Measurements from ENCODE around the gene FGF14.
"Not testable (repeated sequence)": the region's sequence is repeated elsewhere in the genome, so short reads cannot be mapped to it uniquely, and the experiment has no call there.

FGF14 gene

DNA sequence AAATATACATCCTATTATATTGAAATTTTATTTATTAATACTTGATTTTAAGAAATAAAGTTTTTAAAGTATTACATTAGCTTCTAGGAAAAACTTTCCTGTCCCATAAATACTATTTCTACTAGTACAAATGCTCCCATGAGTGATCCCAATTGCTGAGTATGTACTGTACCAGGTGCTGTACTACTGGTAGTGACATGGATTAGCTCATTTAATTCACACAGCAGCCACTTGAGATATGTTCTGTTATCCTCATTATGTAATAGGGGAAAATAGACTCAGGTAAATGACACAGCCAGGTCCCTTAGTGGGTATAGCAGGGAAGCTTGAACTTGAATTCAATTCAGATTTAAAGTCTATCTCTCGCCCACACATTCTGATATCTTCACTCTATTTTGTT lies 363.1 kb downstream of the FGF14 start:
- Mint-ChIP-seq H3K27ac (no peak overlapping the region), H3K9me3 (peaks cover 4% of the 10 kb centered on the region), H3K4me3 (no peak overlapping the region), H3K27me3 (peaks cover 4% of the 10 kb centered on the region), H3K36me3 (ENCODE audit: low read depth) (no peaks in the 10 kb centered on the region), H3K4me1 (no peaks in the 10 kb centered on the region)
- ATAC-seq: no peak
- DNase-seq: no peak

DNA sequence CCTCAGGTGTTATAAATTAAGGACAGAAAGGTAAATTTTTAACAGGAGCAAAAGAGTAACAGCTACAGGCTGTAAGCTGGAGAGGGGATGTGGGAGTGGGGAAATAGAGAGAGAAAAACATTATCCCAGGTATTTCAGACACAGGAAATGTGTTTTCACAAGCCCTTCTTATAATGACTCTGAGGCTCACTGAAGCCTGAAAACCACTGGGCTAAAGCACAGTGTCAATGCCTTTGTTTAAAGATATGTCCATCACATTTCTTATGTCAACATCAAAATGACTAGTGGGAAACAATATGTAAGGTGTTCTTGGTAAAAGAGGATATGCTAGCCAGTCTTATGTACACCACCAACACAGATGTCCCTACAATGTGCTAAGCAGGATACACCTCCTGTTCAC lies 365.9 kb downstream of the FGF14 start:
- ATAC-seq: no peak
- Mint-ChIP-seq H3K27ac (no peak overlapping the region), H3K4me1 (no peaks in the 10 kb centered on the region)

DNA sequence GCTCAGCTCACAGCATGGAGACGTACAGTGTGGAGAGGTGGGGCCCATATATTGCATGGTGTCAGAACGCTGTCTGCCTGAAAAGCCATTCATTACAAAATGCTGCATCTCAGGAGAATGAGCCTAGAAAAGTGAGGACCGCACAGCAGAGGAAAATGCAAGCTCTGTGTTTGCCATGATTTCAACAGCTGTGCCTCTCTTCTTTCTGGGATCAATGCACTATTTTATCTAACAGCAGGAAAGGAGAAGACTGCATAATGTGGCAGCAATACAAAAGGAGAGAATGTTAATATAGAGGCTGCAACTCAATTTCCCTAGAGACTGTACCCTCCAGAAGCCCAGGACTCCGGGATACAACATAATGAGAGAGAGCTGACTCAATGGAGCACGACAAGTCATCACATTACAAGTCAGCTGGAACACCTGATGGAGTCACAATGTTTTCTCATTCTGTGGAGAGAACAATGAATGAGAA lies 368.0 kb downstream of the FGF14 start:
- no peaks in the 10 kb centered on the region for H3K4me1 Mint-ChIP-seq
- peaks cover 4% of the 10 kb centered on the region for H3K27me3 Mint-ChIP-seq
- no peaks in the 10 kb centered on the region for H3K9me3 Mint-ChIP-seq
- ATAC-seq (no peak), DNase-seq (no peak)
- no peak overlapping the region for H3K4me3 Mint-ChIP-seq
- H3K36me3 Mint-ChIP-seq (ENCODE audit: low read depth): no peaks in the 10 kb centered on the region
- H3K27ac Mint-ChIP-seq: no peak overlapping the region

More for the DNA sequence above, 365.9 kb downstream of the FGF14 start:
- H3K4me3 Mint-ChIP-seq: no peak overlapping the region
- no peaks in the 10 kb centered on the region for H3K36me3 Mint-ChIP-seq (ENCODE audit: low read depth)
- DNase-seq: no peak
- peaks cover 4% of the 10 kb centered on the region for H3K9me3 Mint-ChIP-seq
- H3K27me3 Mint-ChIP-seq: peaks cover 4% of the 10 kb centered on the region

DNA sequence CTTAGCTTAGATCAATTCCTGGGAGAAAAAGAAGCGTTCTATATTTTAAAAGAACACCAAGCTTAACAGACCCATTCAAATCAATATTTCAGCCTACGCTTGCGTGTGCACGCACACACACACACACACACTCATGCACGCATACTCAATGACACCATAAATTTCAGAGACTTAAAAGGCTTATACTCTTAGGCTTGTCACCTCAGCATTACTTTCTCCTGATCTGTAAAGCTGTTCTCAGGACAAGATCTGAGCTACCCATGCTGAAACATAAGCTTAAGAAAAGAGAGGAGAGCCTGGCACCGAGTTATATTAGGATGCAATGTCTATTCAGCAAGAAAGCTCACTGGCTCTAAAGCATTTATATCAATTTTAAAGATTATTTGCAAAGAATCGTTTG lies 368.5 kb downstream of the FGF14 start:
- peaks cover 4% of the 10 kb centered on the region for H3K27me3 Mint-ChIP-seq
- H3K9me3 Mint-ChIP-seq: no peaks in the 10 kb centered on the region
- no peak overlapping the region for H3K4me3 Mint-ChIP-seq
- H3K36me3 Mint-ChIP-seq (ENCODE audit: low read depth): no peaks in the 10 kb centered on the region
- no peak overlapping the region for H3K27ac Mint-ChIP-seq
- no peak for DNase-seq
- ATAC-seq: no peak
- H3K4me1 Mint-ChIP-seq: no peaks in the 10 kb centered on the region

DNA sequence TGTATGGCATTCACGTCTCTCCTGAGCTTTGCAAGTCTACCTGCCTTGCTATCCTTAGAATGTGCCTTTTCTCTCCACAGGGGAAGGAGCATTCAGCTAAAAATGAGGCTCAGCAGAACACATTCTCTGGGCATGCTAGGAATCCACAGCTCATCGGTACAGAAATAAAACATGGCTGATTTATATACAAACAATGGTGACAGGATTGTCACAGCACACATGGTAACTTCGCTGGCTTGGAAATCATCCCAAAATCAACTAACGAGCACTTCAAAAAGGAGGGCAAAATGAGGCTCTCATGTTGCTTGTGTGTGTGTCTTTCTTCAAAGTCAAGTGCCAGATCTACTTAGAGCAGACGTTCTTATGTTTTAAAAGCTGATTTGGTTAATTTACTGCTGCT lies 373.0 kb downstream of the FGF14 start:
- no peaks in the 10 kb centered on the region for H3K36me3 Mint-ChIP-seq (ENCODE audit: low read depth)
- no peaks in the 10 kb centered on the region for H3K4me1 Mint-ChIP-seq
- H3K27me3 Mint-ChIP-seq: no peaks in the 10 kb centered on the region
- ATAC-seq (no peak), DNase-seq (no peak)
- no peak overlapping the region for H3K27ac Mint-ChIP-seq
- no peak overlapping the region for H3K4me3 Mint-ChIP-seq
- no peaks in the 10 kb centered on the region for H3K9me3 Mint-ChIP-seq

DNA sequence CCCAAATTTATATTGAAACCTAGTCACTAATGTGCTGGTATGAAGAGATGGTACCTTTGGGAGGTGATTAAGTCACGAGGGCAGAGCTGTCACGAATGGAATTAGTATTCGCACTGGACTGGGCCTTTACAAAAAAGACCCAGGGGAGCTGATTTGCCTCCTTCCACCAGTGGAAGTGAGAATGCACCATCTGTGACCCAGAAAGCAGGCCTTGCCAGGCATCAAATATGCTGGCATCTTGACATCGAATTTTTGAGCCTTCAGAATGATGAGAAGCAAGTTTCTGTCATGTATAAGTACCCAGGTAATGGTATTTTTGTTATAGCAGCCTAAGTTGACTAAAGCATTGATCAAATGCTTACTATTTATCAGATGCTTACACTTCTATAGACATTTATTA lies 373.6 kb downstream of the FGF14 start:
- Mint-ChIP-seq H3K27me3 (no peaks in the 10 kb centered on the region), H3K4me3 (no peak overlapping the region), H3K9me3 (no peaks in the 10 kb centered on the region), H3K36me3 (ENCODE audit: low read depth) (no peaks in the 10 kb centered on the region), H3K4me1 (no peaks in the 10 kb centered on the region), H3K27ac (no peak overlapping the region)
- no peak for DNase-seq
- ATAC-seq: no peak

DNA sequence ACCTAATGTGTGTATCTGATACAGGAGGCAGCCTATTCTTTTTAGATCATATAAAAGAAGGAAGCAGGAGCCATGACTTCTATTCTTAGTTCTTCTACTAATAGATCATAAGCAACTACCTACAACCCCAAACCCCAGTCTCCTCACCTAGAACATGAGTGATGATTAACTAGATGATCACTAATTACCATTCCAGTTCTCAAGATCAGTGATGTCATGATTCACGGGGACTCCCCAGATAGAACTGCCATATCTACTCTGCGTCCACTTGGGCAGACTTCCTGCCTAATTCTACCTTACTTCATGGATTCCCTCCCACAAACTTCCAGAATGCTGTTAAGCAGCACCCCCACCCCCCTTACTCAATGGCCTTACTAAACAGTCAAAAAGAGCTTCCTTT lies 380.1 kb downstream of the FGF14 start:
- no peak overlapping the region for H3K27ac Mint-ChIP-seq
- H3K4me1 Mint-ChIP-seq: no peaks in the 10 kb centered on the region
- DNase-seq (no peak), ATAC-seq (no peak)
- no peaks in the 10 kb centered on the region for H3K27me3 Mint-ChIP-seq
- H3K4me3 Mint-ChIP-seq: no peak overlapping the region
- H3K36me3 Mint-ChIP-seq (ENCODE audit: low read depth): no peaks in the 10 kb centered on the region
- peaks cover 29% of the 10 kb centered on the region for H3K9me3 Mint-ChIP-seq

DNA sequence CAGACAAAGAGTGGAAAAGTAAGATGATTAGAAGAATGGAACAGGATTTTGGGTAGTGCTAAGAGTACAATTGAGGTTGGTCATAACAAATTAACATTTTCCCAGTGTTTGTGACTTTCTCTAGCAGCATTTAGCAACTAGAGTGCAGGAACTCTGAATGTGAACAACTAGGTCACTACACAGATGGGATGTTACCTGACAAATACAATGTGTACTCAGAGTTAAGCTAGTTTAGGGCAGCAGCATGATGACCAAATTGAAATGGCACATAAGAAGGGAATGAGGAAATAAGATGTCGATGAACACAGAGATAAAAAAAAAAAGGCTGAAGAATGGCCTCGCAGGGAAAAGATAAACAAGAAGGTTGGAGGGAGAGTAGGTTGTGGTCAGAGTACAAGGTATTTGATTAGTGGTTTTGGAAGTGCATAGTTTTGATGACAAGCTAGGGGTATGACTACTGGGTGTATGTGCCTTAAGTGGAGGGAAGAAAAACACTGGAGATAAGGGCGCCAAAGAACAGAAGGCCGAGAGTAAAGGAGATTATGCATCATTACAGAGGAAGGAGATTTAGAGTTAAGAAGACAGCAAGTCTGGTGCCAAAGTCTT lies 381.1 kb downstream of the FGF14 start:
- Mint-ChIP-seq H3K4me3 (no peak overlapping the region), H3K27me3 (no peaks in the 10 kb centered on the region), H3K27ac (no peak overlapping the region), H3K4me1 (no peaks in the 10 kb centered on the region), H3K9me3 (peaks cover 32% of the 10 kb centered on the region), H3K36me3 (ENCODE audit: low read depth) (no peaks in the 10 kb centered on the region)
- DNase-seq (no peak), ATAC-seq (no peak)

DNA sequence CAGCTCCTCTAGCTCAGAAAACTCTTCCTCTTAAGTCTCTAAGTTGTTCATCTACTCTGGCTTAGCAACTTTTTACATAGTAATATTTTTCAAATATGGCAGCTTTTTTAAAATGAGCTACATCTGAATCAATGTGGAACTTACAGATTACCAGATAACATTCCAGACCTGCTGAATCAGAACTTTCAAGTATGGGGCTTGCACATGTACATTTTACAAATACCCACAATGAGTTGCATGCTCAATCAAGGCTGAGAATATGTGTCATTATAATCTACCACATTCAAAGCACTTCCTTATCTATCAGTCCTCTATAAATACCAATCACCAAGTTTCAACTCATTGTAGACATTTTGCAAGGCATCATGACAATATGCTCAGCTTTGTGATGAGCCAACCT lies 383.1 kb downstream of the FGF14 start:
- no peak overlapping the region for H3K4me3 Mint-ChIP-seq
- H3K9me3 Mint-ChIP-seq: peaks cover 32% of the 10 kb centered on the region
- DNase-seq: no peak
- no peak overlapping the region for H3K27ac Mint-ChIP-seq
- H3K36me3 Mint-ChIP-seq (ENCODE audit: low read depth): no peaks in the 10 kb centered on the region
- no peak for ATAC-seq
- no peaks in the 10 kb centered on the region for H3K27me3 Mint-ChIP-seq
- H3K4me1 Mint-ChIP-seq: no peaks in the 10 kb centered on the region

DNA sequence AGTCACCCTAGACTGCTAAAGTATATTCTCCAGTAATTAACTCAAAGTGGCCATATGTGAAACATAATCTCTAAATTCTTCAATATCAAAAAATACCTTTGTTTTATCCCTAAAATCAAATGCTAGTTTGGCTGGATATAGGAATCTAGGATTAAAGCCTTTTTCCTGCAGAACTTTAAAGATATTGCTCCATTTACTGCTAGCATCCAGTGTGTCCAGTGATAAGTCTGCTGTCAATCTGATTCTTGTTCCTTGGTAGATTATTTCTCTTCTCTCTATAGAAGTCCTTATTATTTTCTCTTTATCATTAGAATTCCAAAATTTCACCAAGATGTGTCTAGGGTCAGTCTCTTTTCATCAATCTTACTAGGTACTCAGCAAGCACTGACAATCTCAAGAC lies 384.6 kb downstream of the FGF14 start:
- Mint-ChIP-seq H3K27me3 (no peaks in the 10 kb centered on the region), H3K36me3 (ENCODE audit: low read depth) (no peaks in the 10 kb centered on the region), H3K4me1 (no peaks in the 10 kb centered on the region), H3K27ac (no peak overlapping the region), H3K4me3 (no peak overlapping the region), H3K9me3 (peaks cover 32% of the 10 kb centered on the region)
- DNase-seq (no peak), ATAC-seq (no peak)

DNA sequence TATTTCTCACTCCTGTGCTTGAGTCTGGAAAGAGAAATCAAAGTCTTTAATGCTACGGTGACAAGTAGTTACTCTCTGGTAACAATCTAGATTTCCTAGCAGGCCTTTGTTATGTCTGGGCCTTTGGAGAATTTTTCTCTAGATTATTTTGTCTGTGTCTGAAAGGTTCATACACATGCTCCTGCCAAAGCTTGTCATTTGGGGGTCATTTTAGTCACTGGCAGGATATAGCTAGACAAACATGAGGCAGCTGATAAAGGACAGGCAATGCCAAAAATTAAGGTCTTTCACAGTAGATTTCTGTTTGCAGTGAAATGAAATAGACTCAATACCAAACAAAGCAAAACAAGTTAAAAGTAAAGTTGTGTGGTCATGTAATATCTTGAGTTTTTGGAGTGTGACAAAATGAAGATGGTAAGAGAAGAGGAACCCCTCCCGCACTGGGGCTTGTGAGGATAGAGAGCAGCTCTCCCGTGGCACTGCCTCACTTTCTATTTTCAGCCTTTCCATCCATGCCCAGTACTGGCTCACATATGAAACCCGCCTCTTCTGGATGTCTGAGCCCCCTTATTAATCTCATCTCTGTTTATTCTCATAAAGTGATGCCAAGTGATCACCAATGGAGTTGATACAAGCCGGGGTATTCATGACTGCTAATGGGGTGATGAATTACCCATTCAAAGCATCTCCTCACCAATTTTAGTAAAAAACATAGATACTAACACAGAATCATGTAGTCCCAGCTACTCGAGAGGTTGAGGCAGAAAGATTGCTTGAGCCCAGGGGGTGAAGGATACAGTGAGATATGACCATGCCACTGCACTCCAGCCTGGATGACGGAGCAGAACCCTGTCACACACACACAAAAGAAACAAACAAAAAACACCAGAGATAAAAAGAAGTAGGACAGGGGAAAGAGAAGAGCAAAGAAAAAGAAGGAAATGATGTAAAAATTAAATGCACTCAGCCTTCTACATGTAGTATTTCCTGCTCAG lies 389.3 kb downstream of the FGF14 start:
- H3K27ac Mint-ChIP-seq: no peak overlapping the region
- no peaks in the 10 kb centered on the region for H3K36me3 Mint-ChIP-seq (ENCODE audit: low read depth)
- H3K4me3 Mint-ChIP-seq: no peak overlapping the region
- ATAC-seq: no peak
- no peaks in the 10 kb centered on the region for H3K27me3 Mint-ChIP-seq
- H3K4me1 Mint-ChIP-seq: no peaks in the 10 kb centered on the region
- H3K9me3 Mint-ChIP-seq: peaks cover 10% of the 10 kb centered on the region
- DNase-seq: no peak

DNA sequence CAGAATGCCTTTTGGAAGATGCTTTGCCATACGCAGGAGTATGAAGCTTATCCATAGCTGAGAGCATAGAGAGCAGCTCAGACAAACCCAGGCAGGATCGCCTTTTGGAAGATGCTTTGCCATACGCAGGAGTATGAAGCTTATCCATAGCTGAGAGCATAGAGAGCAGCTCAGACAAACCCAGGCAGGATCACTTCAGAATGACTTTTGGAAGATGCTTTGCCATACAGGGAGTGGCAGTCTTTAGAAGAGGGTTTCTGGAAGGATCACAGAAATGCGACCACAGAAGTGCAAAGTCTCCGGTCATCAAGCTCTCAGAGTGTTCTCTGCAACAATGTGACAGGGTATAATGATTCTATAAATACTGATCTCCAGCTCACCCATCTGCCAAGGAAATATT lies 390.4 kb downstream of the FGF14 start:
- DNase-seq; H3K4me1 Mint-ChIP-seq; H3K27me3 Mint-ChIP-seq; H3K9me3 Mint-ChIP-seq; ATAC-seq; H3K4me3 Mint-ChIP-seq; H3K36me3 Mint-ChIP-seq (ENCODE audit: low read depth); H3K27ac Mint-ChIP-seq: not testable (repeated sequence)

DNA sequence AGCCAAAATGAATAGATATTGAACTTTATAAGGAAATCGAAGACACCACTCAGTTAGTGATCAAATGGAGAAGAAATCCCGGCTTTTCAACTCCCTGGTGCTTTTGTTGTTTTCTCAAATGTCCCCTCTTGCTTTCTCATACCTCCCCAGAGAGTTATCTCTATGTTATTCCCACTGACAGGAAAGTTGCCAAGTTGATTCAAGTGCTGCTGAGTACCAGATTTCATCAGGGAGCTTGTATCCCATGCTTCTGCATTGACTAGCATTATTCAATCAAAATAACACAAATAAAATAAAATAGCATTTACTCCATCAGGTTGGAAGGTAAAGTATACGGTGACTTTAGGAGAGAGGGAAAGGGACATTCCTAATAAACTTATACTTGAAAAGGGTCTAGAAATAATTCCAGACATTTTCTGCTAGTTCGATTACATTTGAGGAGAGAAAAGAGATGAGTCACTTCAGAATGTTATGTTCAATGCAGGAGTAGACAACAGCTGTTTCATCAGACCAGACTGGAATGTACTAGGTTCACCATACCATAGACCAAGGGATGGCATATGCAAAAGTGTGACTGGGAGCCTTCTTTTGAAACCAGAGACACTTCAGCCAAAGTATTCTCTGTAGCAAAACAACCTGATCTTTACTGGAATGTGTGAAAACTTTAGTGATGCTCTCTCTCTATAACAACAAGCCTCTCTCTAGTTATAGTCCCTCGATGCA lies 397.8 kb downstream of the FGF14 start:
- Mint-ChIP-seq H3K4me1 (no peaks in the 10 kb centered on the region), H3K9me3 (no peaks in the 10 kb centered on the region), H3K36me3 (ENCODE audit: low read depth) (no peaks in the 10 kb centered on the region), H3K27ac (no peak overlapping the region), H3K27me3 (peaks cover 3% of the 10 kb centered on the region), H3K4me3 (no peak overlapping the region)
- ATAC-seq (no peak), DNase-seq (no peak)

DNA sequence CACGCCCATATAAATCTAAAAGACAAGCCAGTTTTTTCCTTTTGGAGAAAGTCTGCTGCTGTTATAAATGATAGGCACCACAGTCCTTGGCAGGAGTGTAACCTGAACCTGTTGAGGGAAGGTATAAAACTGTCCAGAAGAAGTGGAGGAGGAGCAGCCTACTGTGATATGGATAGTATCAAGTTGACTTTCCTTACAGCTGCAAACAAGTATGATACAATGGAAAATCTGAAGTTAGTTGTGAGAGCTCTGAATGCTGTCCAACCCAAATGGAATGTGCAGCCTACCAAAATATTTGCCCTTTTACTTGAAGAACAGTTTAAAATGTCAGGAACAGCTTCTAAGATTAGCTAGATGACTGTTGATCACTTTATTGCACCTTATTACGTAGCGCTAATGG lies 399.6 kb downstream of the FGF14 start:
- no peaks in the 10 kb centered on the region for H3K9me3 Mint-ChIP-seq

DNA sequence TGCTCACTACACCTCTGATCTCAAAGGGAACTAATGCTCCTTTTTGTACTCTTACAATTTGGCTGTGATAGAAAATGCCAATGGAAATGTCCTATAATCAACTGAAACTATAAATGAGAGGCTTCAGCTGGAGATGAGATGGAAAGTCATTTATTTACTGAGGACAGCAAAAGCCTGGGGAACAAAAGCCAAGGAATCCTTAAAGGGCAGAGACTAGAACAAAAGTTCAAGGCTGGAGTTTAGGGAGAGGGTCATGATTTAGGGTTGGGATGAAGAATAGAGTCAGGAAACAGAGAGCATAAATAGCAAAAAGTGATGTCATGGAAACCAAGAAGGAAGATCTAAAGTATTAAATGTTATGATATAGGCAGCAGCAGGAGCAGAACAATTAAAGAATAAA lies 401.1 kb downstream of the FGF14 start:
- no peak overlapping the region for H3K4me3 Mint-ChIP-seq
- H3K27ac Mint-ChIP-seq: no peak overlapping the region
- H3K36me3 Mint-ChIP-seq (ENCODE audit: low read depth): no peaks in the 10 kb centered on the region
- no peaks in the 10 kb centered on the region for H3K4me1 Mint-ChIP-seq
- H3K27me3 Mint-ChIP-seq: peaks cover 3% of the 10 kb centered on the region
- ATAC-seq: no peak
- no peak for DNase-seq
- no peaks in the 10 kb centered on the region for H3K9me3 Mint-ChIP-seq

More for the DNA sequence above, 399.6 kb downstream of the FGF14 start:
- ATAC-seq (no peak), DNase-seq (no peak)
- H3K4me1 Mint-ChIP-seq: no peaks in the 10 kb centered on the region
- H3K27me3 Mint-ChIP-seq: peaks cover 3% of the 10 kb centered on the region
- H3K4me3 Mint-ChIP-seq: no peak overlapping the region
- H3K36me3 Mint-ChIP-seq (ENCODE audit: low read depth): no peaks in the 10 kb centered on the region
- H3K27ac Mint-ChIP-seq: no peak overlapping the region

Data from activated naive CD8-positive, alpha-beta T cell treated with anti-CD3 and anti-CD28 coated beads, Interleukin-2, amount 50 U/mL, for 24 hours (primary cell).